AG04450 (cell line): ENCODE data around the gene CAPS. TPM values are rescaled to one million over a fixed set of nuclear protein-coding genes. Genes with fewer than 3 reads are reported as not detected.
A peak's percentile ranks its signal among the peaks of the same experiment; 100 is the strongest.

Source experiments
- CTCF ChIA-PET: fragments of 300-600, 350-600 bp; formaldehyde crosslinking; extraction: SDS; loops from one replicate; lab custom pipeline; 2022; ENCODE audit warnings: antibody characterized with exemption, inconsistent platforms; lab: Charles Lee
- POLR2A ChIA-PET: fragments of 350-600 bp; formaldehyde crosslinking; extraction: SDS; loops from one replicate; lab custom pipeline; 2021; ENCODE audit warnings: antibody characterized with exemption, inconsistent platforms; lab: Yijun Ruan, JAX
- DNase-seq: peaks from one replicate; pipeline ENCODE4 v3.0.0-alpha.2; 2011; ENCODE audit warnings: low read depth, low spot score
- H3K27ac ChIP-seq: one replicate; pipeline ENCODE4 v1.5.1; 2012; ENCODE audit warnings: low read depth, low read length, control low read depth
- H3K27me3 ChIP-seq: one replicate; pipeline ENCODE4 v1.6.0; 2012; ENCODE audit warnings: low read length; ENCODE audit not compliant: control insufficient read depth, insufficient read depth
- H3K4me3 ChIP-seq: 2 replicates; pipeline ENCODE4 v1.5.1; 2011; ENCODE audit warnings: mild to moderate bottlenecking, low read depth, low read length, control low read depth
- H3K9me3 ChIP-seq: 2 replicates; pipeline ENCODE4 v1.5.1; 2012; ENCODE audit warnings: low read length; ENCODE audit not compliant: control insufficient read depth, insufficient read depth
- CTCF ChIP-seq: IDR thresholded peaks from 2 replicates; pipeline ENCODE4 v1.5.1; 2011; ENCODE audit warnings: low read depth, low read length, control low read depth, inconsistent platforms
- polyA plus RNA-seq: library from polyadenylated mRNA; depleted of rRNA; stranded (reverse); fragments of >200 nt; gene quantifications from 2 replicates; pipeline ENCODE4 v1.2.3, GENCODE V29; 2011

CAPS gene
- polyA plus RNA-seq, 1 experiment: 2.7 TPM

- DNase-seq: no peak
- POLR2A ChIA-PET: no interaction called here
- Histone ChIP-seq H3K27ac (no peak overlapping the region), H3K27me3 (no peaks in the 10 kb centered on the region), H3K9me3 (no peaks in the 10 kb centered on the region; the same call in 1 of the 2 replicates), H3K4me3 (no peak overlapping the region)
- CTCF ChIA-PET: no interaction called here
- no peak for TF ChIP-seq CTCF
These were observed 3.5 kb upstream of the CAPS start for GRCh38 chr19:5910638-5910907.

- Histone ChIP-seq H3K27me3 (no peaks in the 10 kb centered on the region), H3K27ac (no peak overlapping the region), H3K9me3 (no peaks in the 10 kb centered on the region; the same call in 1 of the 2 replicates), H3K4me3 (no peak overlapping the region)
- ChIA-PET POLR2A (no interaction called here), CTCF (interaction anchor here (0.7 to 2.1 kb wide), 2 partner anchors 9 to 107 kb away, joined by 5 to 7 read pairs; no protein-coding TSS in a partner anchor)
- no peak for DNase-seq
- TF ChIP-seq CTCF: no peak
These were observed 2.7 kb upstream of the CAPS start for GRCh38 chr19:5911366-5911765.

GRCh38 chr19:5914358-5914774 lies 312 bp downstream of the CAPS start:
- no peak overlapping the region for H3K27ac ChIP-seq
- no peaks in the 10 kb centered on the region; the same call in 1 of the 2 replicates for H3K9me3 ChIP-seq
- TF ChIP-seq CTCF: no peak
- CTCF ChIA-PET: no interaction called here
- DNase-seq: no peak
- H3K4me3 ChIP-seq: no peak overlapping the region
- no peaks in the 10 kb centered on the region for H3K27me3 ChIP-seq
- POLR2A ChIA-PET: no interaction called here

GRCh38 chr19:5914946-5915781 lies 1.1 kb downstream of the CAPS start:
- POLR2A ChIA-PET: no interaction called here
- H3K27me3 ChIP-seq: no peaks in the 10 kb centered on the region

More at GRCh38 chr19:5914946-5915781, 1.1 kb downstream of the CAPS start:
- no peak overlapping the region for H3K4me3 ChIP-seq
- CTCF ChIA-PET: no interaction called here
- H3K9me3 ChIP-seq: no peaks in the 10 kb centered on the region; the same call in 1 of the 2 replicates
- H3K27ac ChIP-seq: peak overlapping the region; percentile 2
- TF ChIP-seq CTCF: no peak
- DNase-seq: no peak
